ENCODE data around the gene REEP3. TPM values are rescaled to one million over a fixed set of nuclear protein-coding genes. Genes with fewer than 3 reads are reported as not detected.

REEP3 gene
- polyA plus RNA-seq, 1 experiment: 8.3 TPM

- no peak overlapping the region for H3K4me3 ChIP-seq (ENCODE audit: low read depth, low read length)
- H3K36me3 ChIP-seq (ENCODE audit: control insufficient read depth, insufficient read depth, low read length): no peaks in the 10 kb centered on the region; the same call in 1 of the 2 replicates
- H3K27me3 ChIP-seq (ENCODE audit: control insufficient read depth, insufficient read depth, low read length): no peaks in the 10 kb centered on the region
- DNase-seq (ENCODE audit: low read depth): no peak
- TF ChIP-seq CTCF (IDR thresholded peaks at IDR 0.05; ENCODE audit: insufficient read depth, low read depth, low read length): no peak
- POLR2A ChIA-PET: no interaction called here
- CTCF ChIA-PET: no interaction called here
Measured at GRCh38 chr10:63528084-63528744, 7.0 kb downstream of the REEP3 start.

- POLR2A ChIA-PET: no interaction called here
- CTCF ChIA-PET: interaction anchor here (1.0 kb wide), 1 partner anchor 8 kb away, joined by 3 read pairs; no protein-coding TSS in a partner anchor
- TF ChIP-seq CTCF (IDR thresholded peaks at IDR 0.05; ENCODE audit: insufficient read depth, low read depth, low read length): no peak
Measured at GRCh38 chr10:63530409-63530808, 9.2 kb downstream of the REEP3 start.

GRCh38 chr10:63534723-63535122, 13.5 kb downstream of the REEP3 start:
- H3K27me3 ChIP-seq (ENCODE audit: control insufficient read depth, insufficient read depth, low read length): no peaks in the 10 kb centered on the region
- no peak for TF ChIP-seq CTCF (IDR thresholded peaks at IDR 0.05; ENCODE audit: insufficient read depth, low read depth, low read length)
- no peak for DNase-seq (ENCODE audit: low read depth)
- POLR2A ChIA-PET: no interaction called here
- CTCF ChIA-PET: no interaction called here
- H3K4me3 ChIP-seq (ENCODE audit: low read depth, low read length): no peak overlapping the region
- H3K36me3 ChIP-seq (ENCODE audit: control insufficient read depth, insufficient read depth, low read length): no peaks in the 10 kb centered on the region

More at GRCh38 chr10:63530409-63530808, 9.2 kb downstream of the REEP3 start:
- Histone ChIP-seq H3K36me3 (ENCODE audit: control insufficient read depth, insufficient read depth, low read length) (no peaks in the 10 kb centered on the region; the same call in 1 of the 2 replicates), H3K27me3 (ENCODE audit: control insufficient read depth, insufficient read depth, low read length) (no peaks in the 10 kb centered on the region), H3K4me3 (ENCODE audit: low read depth, low read length) (no peak overlapping the region)
- DNase-seq (ENCODE audit: low read depth): no peak

DNA sequence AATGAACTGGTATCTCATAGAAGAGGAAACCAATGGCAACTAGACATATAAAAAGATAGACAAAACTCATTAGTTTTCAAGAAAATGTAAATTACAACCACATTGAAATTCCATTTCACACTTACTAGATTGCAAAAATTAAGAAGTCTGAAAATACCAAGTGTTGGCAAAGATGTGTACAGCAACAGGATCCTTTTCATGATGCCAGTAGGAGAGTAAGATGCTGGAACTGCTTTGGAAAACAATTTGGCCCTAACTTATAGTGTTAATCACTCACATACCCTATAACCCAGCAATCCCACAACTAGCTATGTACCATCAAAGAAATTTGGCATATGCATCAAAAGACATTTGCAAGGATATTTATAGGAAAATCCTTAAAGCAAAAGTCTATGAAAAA, 15.5 kb downstream of the REEP3 start:
- no peak overlapping the region for H3K4me3 ChIP-seq (ENCODE audit: low read depth, low read length)
- CTCF ChIA-PET: no interaction called here
- POLR2A ChIA-PET: no interaction called here
- DNase-seq (ENCODE audit: low read depth): no peak
- TF ChIP-seq CTCF (IDR thresholded peaks at IDR 0.05; ENCODE audit: insufficient read depth, low read depth, low read length): no peak
- no peaks in the 10 kb centered on the region for H3K36me3 ChIP-seq (ENCODE audit: control insufficient read depth, insufficient read depth, low read length)
- no peaks in the 10 kb centered on the region for H3K27me3 ChIP-seq (ENCODE audit: control insufficient read depth, insufficient read depth, low read length)

GRCh38 chr10:63537536-63537935, 16.3 kb downstream of the REEP3 start:
- Histone ChIP-seq H3K4me3 (ENCODE audit: low read depth, low read length) (no peak overlapping the region), H3K36me3 (ENCODE audit: control insufficient read depth, insufficient read depth, low read length) (no peaks in the 10 kb centered on the region), H3K27me3 (ENCODE audit: control insufficient read depth, insufficient read depth, low read length) (no peaks in the 10 kb centered on the region)
- TF ChIP-seq CTCF (IDR thresholded peaks at IDR 0.05; ENCODE audit: insufficient read depth, low read depth, low read length): no peak
- DNase-seq (ENCODE audit: low read depth): no peak
- CTCF ChIA-PET: interaction anchor here (1.2 to 2.3 kb wide), 2 partner anchors 13 to 91 kb away, joined by 5 to 6 read pairs; no protein-coding TSS in a partner anchor
- POLR2A ChIA-PET: no interaction called here
